ENCODE data around the gene JPH2. TPM values are rescaled to one million over a fixed set of nuclear protein-coding genes. Genes with fewer than 3 reads are reported as not detected.

Gene JPH2
- total and polyA plus RNA-seq, 2 of the 4 experiments (the other 2 are of a cell fraction): 0.44 to 0.54 TPM

- no peak for TF ChIP-seq ELK1 (IDR thresholded peaks at IDR 0.05; ENCODE audit: borderline replicate concordance, low read depth, low read length)
Observed at GRCh38 chr20:44160133-44160532, 26.9 kb downstream of the JPH2 start (continued).

- H4K5ac ChIP-seq (ENCODE audit: low read depth, low read length): no peak overlapping the region
- no peaks in the 10 kb centered on the region for H4K20me1 ChIP-seq (ENCODE audit: insufficient read depth, low read length)
- no peak overlapping the region for H3K56ac ChIP-seq (ENCODE audit: extremely low read depth, insufficient read depth, low read length)
- H3K18ac ChIP-seq (ENCODE audit: low read depth, low read length): no peak overlapping the region
- H4K8ac ChIP-seq (ENCODE audit: low read depth in 2 of 2, low read length in 2 of 2): no peak overlapping the region
- no peak overlapping the region for H3K4me3 ChIP-seq (ENCODE audit: insufficient read depth, low read depth, low read length)
- H2AFZ ChIP-seq (replicated peaks; ENCODE audit: low read length, poor library complexity): no peak overlapping the region
- H2AK5ac ChIP-seq (ENCODE audit: low read depth, low read length): no peak overlapping the region
- no peak overlapping the region for H3K14ac ChIP-seq (replicated peaks; ENCODE audit: low read depth, low read length)
- no peak overlapping the region for H3K9ac ChIP-seq (ENCODE audit: low read depth, low read length)
- dilution Hi-C loops (cut with HindIII; ENCODE audit: low sequenced_read_pairs, unreplicated experiment) (no loop called here), intact Hi-C loops (cut with micrococcal nuclease) (no loop called here), in situ Hi-C loops (cut with MboI; ENCODE audit: low sequenced_read_pairs) (no loop called here)
- H3K9me1 ChIP-seq (ENCODE audit: insufficient read depth, low read length): no peaks in the 10 kb centered on the region
- no TSS peak for BruUV-seq (replicated peaks)
- H3K9me3 ChIP-seq (ENCODE audit: control insufficient read depth, insufficient read depth, low read length): no peaks in the 10 kb centered on the region
- no peaks in the 10 kb centered on the region; the same call in 1 of the 2 replicates for H3K4me1 ChIP-seq (ENCODE audit: control insufficient read depth, insufficient read depth, low read length)
- H3K23ac ChIP-seq (ENCODE audit: low read depth, low read length): no peak overlapping the region
- no peaks in the 10 kb centered on the region for H3K79me1 ChIP-seq (ENCODE audit: low read depth in 1 of 2, low read length in 2 of 2)
- WGBS, 2 experiments (ENCODE audit: extremely low coverage in 2 of 2, insufficient read length in 1 of 2): 84% methylated on average over 34 of the region's 50 CpGs; no CpG with 5 or more reads in 1 of the 2 experiments
- H2BK15ac ChIP-seq (ENCODE audit: low read depth, low read length): no peak overlapping the region
- H3K27ac ChIP-seq (ENCODE audit: insufficient read depth, low read length): no peak overlapping the region
- TF ChIP-seq RAD21 (IDR thresholded peaks at IDR 0.05; ENCODE audit: low read length) (no peak), MAZ (IDR thresholded peaks at IDR 0.05; ENCODE audit: borderline replicate concordance, low read depth, low read length) (no peak), CEBPB (IDR thresholded peaks at IDR 0.05; ENCODE audit: low read depth, low read length) (no peak), NFE2L2 (IDR thresholded peaks at IDR 0.05; ENCODE audit: low read depth, low read length) (no peak)
- CTCF ChIA-PET: no interaction called here
- no peak overlapping the region for H2BK120ac ChIP-seq (ENCODE audit: low read depth, low read length)
- ATAC-seq (ENCODE audit: low read depth) (no peak), DNase-seq (no peak)
- no peak overlapping the region for H4K91ac ChIP-seq (ENCODE audit: insufficient read depth, low read depth, low read length)
- H2BK20ac ChIP-seq (ENCODE audit: low read depth, low read length): no peak overlapping the region
- peaks cover 2% of the 10 kb centered on the region; the same call in 1 of the 2 replicates for H3K27me3 ChIP-seq (ENCODE audit: control insufficient read depth, insufficient read depth, low read length)
- H3K36me3 ChIP-seq (ENCODE audit: control insufficient read depth, insufficient read depth, low read length): no peaks in the 10 kb centered on the region
- POLR2A ChIA-PET (ENCODE audit: unreplicated experiment): no interaction called here
- no peak overlapping the region for H3K4me2 ChIP-seq (ENCODE audit: low read depth, low read length)
- no peak overlapping the region for H2BK5ac ChIP-seq (ENCODE audit: low read depth, low read length, poor library complexity, severe bottlenecking)
- no peak overlapping the region for H3K4ac ChIP-seq (ENCODE audit: low read depth, low read length)
- H2AK9ac ChIP-seq (replicated peaks; ENCODE audit: low read depth, low read length, poor library complexity): no peak overlapping the region
Observed at GRCh38 chr20:44159711-44160110, 27.3 kb downstream of the JPH2 start.
